Mucosa of descending colon (tissue), 3 donors: ENCODE data around the gene SBK1. TPM values are rescaled to one million over a fixed set of nuclear protein-coding genes. Genes with fewer than 3 reads are reported as not detected.

ENCODE experiments used
- ATAC-seq: fragments of 200-7000 bp; cut with Tn5 transposase; one replicate; pipeline ENCODE4 v1.9.1; 2020; ENCODE audit warnings: mild to moderate bottlenecking, moderate library complexity
- DNase-seq, 3 donors: peaks; one replicate each; pipeline ENCODE4 v3.0.0-alpha.2; 2020
- H3K36me3 ChIP-seq: fragments of 200-600 bp; one replicate; pipeline ENCODE4 v1.8.0; 2021; ENCODE audit warnings: low read depth, mild to moderate bottlenecking
- H3K4me1 ChIP-seq: fragments of 200-600 bp; one replicate; pipeline ENCODE4 v1.8.0; 2021; ENCODE audit warnings: low read depth, mild to moderate bottlenecking
- H3K4me3 ChIP-seq: fragments of 200-600 bp; one replicate; pipeline ENCODE4 v1.8.0; 2021; ENCODE audit warnings: mild to moderate bottlenecking
- H3K9me3 ChIP-seq: fragments of 200-600 bp; one replicate; pipeline ENCODE4 v1.8.0; 2021; ENCODE audit warnings: mild to moderate bottlenecking
- CTCF ChIP-seq: fragments of 200-600 bp; IDR thresholded peaks from one replicate; pipeline ENCODE4 v1.8.0; 2022; ENCODE audit warnings: antibody characterized with exemption, mild to moderate bottlenecking
- intact Hi-C, 2 donors: fragments of 100-400 bp; cut with DNase I in 1 of 2; cut with micrococcal nuclease in 1 of 2; formaldehyde crosslinking; loops; one replicate each; pipeline versions ENCODE4 v1.11.0 to v1.11.1; 2022; cut with DNase I, micrococcal nuclease
- total RNA-seq, 3 donors: library from RNA; stranded (reverse); fragmentation: NEBNext Ultra II Directional in 2 of 3; extraction: Animal tissue kit (Norgen Biotek cat#: 25700) in 2 of 3; gene quantifications; one replicate each; pipeline versions ENCODE4 v1.2.1 to v1.2.4, GENCODE V29; 2021 to 2023
- donor health status: DM: no; HTN: no; CAD: no; lungs with moderate emphysema.
- donor health status: DM: no; HTN: no; CAD: no.
- donor health status: DM: no; HTN: yes; CAD: no.

The SBK1 gene
- total RNA-seq, 3 donors from 2014 or later, result 0.28 to 1.8 (median 0.52) TPM

- Histone ChIP-seq H3K9me3 (no peaks in the 10 kb centered on the region), H3K36me3 (no peaks in the 10 kb centered on the region), H3K4me1 (peaks cover 15% of the 10 kb centered on the region), H3K4me3 (no peak overlapping the region)
- DNase-seq (no peak), ATAC-seq (no peak)
- no peak for TF ChIP-seq CTCF
- intact Hi-C loops, result no loop called here
Measured at GRCh38 chr16:28289939-28290858, 2.1 kb upstream of the SBK1 start.

GRCh38 chr16:28290859-28291254, 1.5 kb upstream of the SBK1 start:
- ATAC-seq, result no peak
- no peak for DNase-seq
- intact Hi-C loops, result no loop called here
- no peak overlapping the region for H3K4me3 ChIP-seq
- no peak for TF ChIP-seq CTCF
- no peaks in the 10 kb centered on the region for H3K36me3 ChIP-seq
- H3K9me3 ChIP-seq, result no peaks in the 10 kb centered on the region
- H3K4me1 ChIP-seq, result peaks cover 15% of the 10 kb centered on the region

- H3K4me1 ChIP-seq, result peaks cover 15% of the 10 kb centered on the region
- H3K36me3 ChIP-seq, result no peaks in the 10 kb centered on the region
- no peak for ATAC-seq
- no peak overlapping the region for H3K4me3 ChIP-seq
- no peak for TF ChIP-seq CTCF
- intact Hi-C loops, result no loop called here
- peak; percentile 17 to 58 (median 40) for DNase-seq
- H3K9me3 ChIP-seq, result no peaks in the 10 kb centered on the region
Measured at GRCh38 chr16:28292731-28293600, 641 bp downstream of the SBK1 start.

- no peak for DNase-seq
- peaks cover 15% of the 10 kb centered on the region for H3K4me1 ChIP-seq
- no peaks in the 10 kb centered on the region for H3K36me3 ChIP-seq
- intact Hi-C loops, result no loop called here
- TF ChIP-seq CTCF, result no peak
- no peaks in the 10 kb centered on the region for H3K9me3 ChIP-seq
- ATAC-seq, result no peak
- H3K4me3 ChIP-seq, result no peak overlapping the region
Measured at GRCh38 chr16:28293601-28293960, 1.3 kb downstream of the SBK1 start.

GRCh38 chr16:28294201-28294600, 1.9 kb downstream of the SBK1 start:
- no peak for DNase-seq
- ATAC-seq, result no peak
- Histone ChIP-seq H3K4me3 (no peak overlapping the region), H3K36me3 (no peaks in the 10 kb centered on the region), H3K4me1 (peaks cover 15% of the 10 kb centered on the region), H3K9me3 (no peaks in the 10 kb centered on the region)
- intact Hi-C loops, result no loop called here
- no peak for TF ChIP-seq CTCF
